Trophoblast cell (in vitro differentiated cells and primary cell): Measurements from ENCODE around the gene AP2A2.

ENCODE experiments used
- DNase-seq, 2 donors: peaks; one replicate each; pipeline ENCODE4 v3.0.0-alpha.2; 2016
- H2AFZ ChIP-seq: 2 replicates; pipeline ENCODE4 v1.6.1; 2013; ENCODE audit warnings: low read length, moderate library complexity, mild to moderate bottlenecking; ENCODE audit not compliant: insufficient read depth, poor library complexity
- H2AK5ac ChIP-seq: 2 replicates; pipeline ENCODE4 v1.6.1; 2013; ENCODE audit warnings: mild to moderate bottlenecking, low read length
- H2BK120ac ChIP-seq: 2 replicates; pipeline ENCODE4 v1.6.1; 2013; ENCODE audit warnings: low read length, mild to moderate bottlenecking, moderate library complexity; ENCODE audit not compliant: insufficient read depth, poor library complexity
- H2BK12ac ChIP-seq: 2 replicates; pipeline ENCODE4 v1.6.1; 2013; ENCODE audit warnings: mild to moderate bottlenecking, low read length, moderate library complexity
- H2BK5ac ChIP-seq: 2 replicates; pipeline ENCODE4 v1.6.1; 2013; ENCODE audit warnings: low read length, low read depth, moderate library complexity, mild to moderate bottlenecking; ENCODE audit not compliant: poor library complexity
- H3K14ac ChIP-seq: 2 replicates; pipeline ENCODE4 v1.6.1; 2013; ENCODE audit warnings: mild to moderate bottlenecking, low read length
- H3K18ac ChIP-seq: 2 replicates; pipeline ENCODE4 v1.6.1; 2013; ENCODE audit warnings: mild to moderate bottlenecking, low read length
- H3K23ac ChIP-seq: 2 replicates; pipeline ENCODE4 v1.6.1; 2013; ENCODE audit warnings: low read length
- H3K27ac ChIP-seq: 2 replicates; pipeline ENCODE4 v1.5.1; 2013; ENCODE audit warnings: low read depth, mild to moderate bottlenecking, inconsistent platforms, low read length, moderate library complexity
- H3K27me3 ChIP-seq: 2 replicates; pipeline ENCODE4 v1.6.1; 2013; ENCODE audit warnings: inconsistent platforms, mild to moderate bottlenecking, low read length, moderate library complexity; ENCODE audit not compliant: insufficient read depth
- H3K36me3 ChIP-seq, 2 experiments: 1 replicate in 1 of 2; 2 replicates in 1 of 2; pipeline ENCODE4 v1.6.1; 2013; ENCODE audit warnings: low read length in 2 of 2, mild to moderate bottlenecking in 2 of 2, moderate library complexity in 1 of 2; ENCODE audit not compliant: insufficient read depth in 2 of 2, control insufficient read depth in 1 of 2
- H3K4ac ChIP-seq: 2 replicates; pipeline ENCODE4 v1.6.1; 2013; ENCODE audit warnings: low read depth, mild to moderate bottlenecking, low read length, moderate library complexity
- H3K4me1 ChIP-seq, 2 experiments: 1 replicate in 1 of 2; 2 replicates in 1 of 2; pipeline ENCODE4 v1.6.1; 2013; ENCODE audit warnings: low read length in 2 of 2, mild to moderate bottlenecking in 2 of 2, moderate library complexity in 1 of 2; ENCODE audit not compliant: insufficient read depth in 2 of 2, control insufficient read depth in 1 of 2
- H3K4me2 ChIP-seq: 2 replicates; pipeline ENCODE4 v1.6.1; 2013; ENCODE audit warnings: inconsistent platforms, mild to moderate bottlenecking, low read length, moderate library complexity
- H3K4me3 ChIP-seq: 2 replicates; pipeline ENCODE4 v1.5.1; 2013; ENCODE audit warnings: mild to moderate bottlenecking, low read depth, low read length, inconsistent platforms
- H3K79me1 ChIP-seq: one replicate; pipeline ENCODE4 v1.6.1; 2013; ENCODE audit warnings: low read length
- H3K79me2 ChIP-seq: 2 replicates; pipeline ENCODE4 v1.6.1; 2013; ENCODE audit warnings: low read length, mild to moderate bottlenecking; ENCODE audit not compliant: control insufficient read depth, insufficient read depth, poor library complexity
- H3K9ac ChIP-seq: 2 replicates; pipeline ENCODE4 v1.6.1; 2013; ENCODE audit warnings: mild to moderate bottlenecking, low read length
- H3K9me3 ChIP-seq: 2 replicates; pipeline ENCODE4 v1.6.1; 2013; ENCODE audit warnings: low read depth, mild to moderate bottlenecking, control low read depth, inconsistent platforms, low read length; ENCODE audit not compliant: insufficient read depth
- H4K12ac ChIP-seq: 2 replicates; pipeline ENCODE4 v1.6.1; 2013; ENCODE audit warnings: low read depth, mild to moderate bottlenecking, low read length, moderate library complexity
- H4K8ac ChIP-seq: 2 replicates; pipeline ENCODE4 v1.6.1; 2013; ENCODE audit warnings: low read depth, mild to moderate bottlenecking, low read length, moderate library complexity
- H4K91ac ChIP-seq: one replicate; pipeline ENCODE4 v1.6.1; 2013; ENCODE audit warnings: low read depth, mild to moderate bottlenecking, low read length, moderate library complexity
- WGBS: extraction: QIAGEN DNeasy Blood & Tissue Kit; methylation state at CpG from one replicate; pipeline ENCODE4 v1.1.7; 2013; ENCODE audit warnings: missing lambda C conversion rate; ENCODE audit not compliant: insufficient read length, insufficient coverage; ENCODE audit errors: extremely low coverage; 5-methylcytosine and 5-hydroxymethylcytosine counted together

AP2A2 gene

DNA sequence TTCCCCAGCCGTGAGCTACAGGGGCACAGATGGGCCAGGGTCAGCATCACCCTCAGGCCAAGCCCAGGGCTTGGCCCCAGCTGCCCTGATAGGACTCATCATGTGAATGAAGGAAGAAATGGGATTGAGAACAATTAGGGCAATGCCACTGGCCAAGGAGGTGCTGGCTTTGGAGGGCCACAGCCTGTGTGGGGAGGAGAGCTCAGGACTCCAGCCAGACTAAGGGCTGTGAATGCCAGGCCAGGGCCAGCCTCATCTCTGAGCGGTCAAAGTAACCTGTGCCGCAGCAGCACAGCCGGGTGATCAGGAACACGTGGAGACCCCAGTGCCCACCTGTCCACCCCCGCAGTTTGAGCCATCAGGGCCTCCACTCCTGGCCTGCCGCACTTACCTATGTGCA lies 25.1 kb upstream of the AP2A2 start:
- no peak overlapping the region for H3K4me2 ChIP-seq
- H2BK120ac ChIP-seq, result no peak overlapping the region
- no peaks in the 10 kb centered on the region for H3K4me1 ChIP-seq
- H3K36me3 ChIP-seq, result peaks cover 67% of the 10 kb centered on the region in 2 experiments
- no peak overlapping the region for H3K14ac ChIP-seq
- H4K91ac ChIP-seq, result no peak overlapping the region
- no peaks in the 10 kb centered on the region for H3K27me3 ChIP-seq
- H3K4me3 ChIP-seq, result no peak overlapping the region
- H2AFZ ChIP-seq, result no peak overlapping the region
- no peak overlapping the region for H3K23ac ChIP-seq
- no peak overlapping the region for H3K4ac ChIP-seq
- H3K9me3 ChIP-seq, result peaks cover 2% of the 10 kb centered on the region
- H2BK5ac ChIP-seq, result no peak overlapping the region
- no peak for DNase-seq
- no peak overlapping the region for H3K9ac ChIP-seq
- no peaks in the 10 kb centered on the region for H3K79me1 ChIP-seq
- no peaks in the 10 kb centered on the region for H3K79me2 ChIP-seq
- no CpG with 5 or more reads among the region's 7 CpGs for WGBS
- no peak overlapping the region for H4K12ac ChIP-seq
- H3K18ac ChIP-seq, result no peak overlapping the region
- H2AK5ac ChIP-seq, result no peak overlapping the region
- H2BK12ac ChIP-seq, result no peak overlapping the region
- H3K27ac ChIP-seq, result no peak overlapping the region
- H4K8ac ChIP-seq, result no peak overlapping the region

DNA sequence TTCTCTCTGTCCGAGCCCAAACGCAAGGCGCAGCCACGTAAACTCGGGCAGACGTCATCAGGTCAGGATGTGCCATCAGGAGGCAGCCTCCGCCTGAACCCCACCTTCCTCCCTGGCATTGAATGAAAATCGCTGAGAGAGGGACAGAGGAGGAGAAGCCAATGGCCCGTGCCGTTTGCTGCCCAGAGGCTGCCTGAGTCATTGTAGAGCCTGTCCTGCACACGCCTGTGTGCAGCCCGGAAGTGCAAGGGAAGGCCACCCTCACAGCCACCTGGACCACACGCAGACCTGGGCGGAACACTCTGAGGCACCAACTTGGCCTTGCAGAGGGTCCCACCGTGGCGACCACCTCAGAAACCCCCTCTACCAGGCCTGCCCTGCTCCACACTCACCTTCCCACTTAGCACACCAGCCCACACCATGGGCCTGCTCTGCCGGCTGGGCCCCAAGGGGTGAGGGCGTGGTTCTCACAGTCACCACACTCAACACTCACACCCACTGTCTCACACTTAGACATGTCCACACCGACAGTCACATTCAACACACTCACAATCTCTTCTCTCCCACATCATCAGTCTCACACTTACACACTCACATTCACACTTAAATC lies 24.1 kb upstream of the AP2A2 start:
- H2BK120ac ChIP-seq, result no peak overlapping the region
- no peak overlapping the region for H2AFZ ChIP-seq
- H3K79me2 ChIP-seq, result no peaks in the 10 kb centered on the region
- no peak overlapping the region for H4K91ac ChIP-seq
- H2BK12ac ChIP-seq, result no peak overlapping the region
- peaks cover 2% of the 10 kb centered on the region for H3K9me3 ChIP-seq
- DNase-seq, result no peak
- H3K79me1 ChIP-seq, result no peaks in the 10 kb centered on the region
- no peak overlapping the region for H2AK5ac ChIP-seq
- no peak overlapping the region for H2BK5ac ChIP-seq
- no peak overlapping the region for H4K12ac ChIP-seq
- H3K23ac ChIP-seq, result no peak overlapping the region
- H3K14ac ChIP-seq, result no peak overlapping the region
- no peak overlapping the region for H3K4ac ChIP-seq
- H3K27ac ChIP-seq, result no peak overlapping the region
- H3K4me1 ChIP-seq, result no peaks in the 10 kb centered on the region
- no peak overlapping the region for H3K18ac ChIP-seq
- WGBS, result no CpG with 5 or more reads among the region's 19 CpGs
- H3K4me3 ChIP-seq, result no peak overlapping the region
- H3K4me2 ChIP-seq, result no peak overlapping the region
- no peak overlapping the region for H3K9ac ChIP-seq
- no peaks in the 10 kb centered on the region for H3K27me3 ChIP-seq
- H3K36me3 ChIP-seq, result peaks cover 67 to 70% of the 10 kb centered on the region in 2 experiments
- H4K8ac ChIP-seq, result no peak overlapping the region

DNA sequence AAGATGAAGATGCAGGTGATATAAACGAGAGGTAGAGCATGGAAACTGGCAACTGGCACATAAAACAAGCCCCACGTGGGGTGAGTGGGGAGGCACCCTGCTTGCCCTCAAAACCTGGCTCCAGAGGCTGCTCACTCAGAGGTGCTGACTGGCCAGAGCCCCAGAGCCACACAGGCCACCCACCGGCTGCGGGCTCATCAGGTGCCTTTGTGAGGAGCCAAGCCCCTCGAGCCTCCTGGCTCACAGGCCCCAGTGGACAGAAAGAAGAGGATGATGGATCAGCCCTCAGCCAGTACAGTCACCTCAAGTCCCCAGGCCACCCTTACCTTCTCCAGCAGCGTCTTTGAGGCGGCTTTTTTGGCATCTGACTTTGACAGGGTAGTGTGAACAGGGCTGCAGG lies 21.3 kb upstream of the AP2A2 start:
- H3K23ac ChIP-seq, result no peak overlapping the region
- no peaks in the 10 kb centered on the region for H3K79me1 ChIP-seq
- H2AFZ ChIP-seq, result no peak overlapping the region
- H3K4me1 ChIP-seq, result peaks cover 0 to 1% of the 10 kb centered on the region in 2 experiments
- no peak overlapping the region for H3K18ac ChIP-seq
- H3K79me2 ChIP-seq, result no peaks in the 10 kb centered on the region
- no peak overlapping the region for H4K91ac ChIP-seq
- H2AK5ac ChIP-seq, result no peak overlapping the region
- no peaks in the 10 kb centered on the region for H3K27me3 ChIP-seq
- no peak overlapping the region for H3K4me2 ChIP-seq
- no peak overlapping the region for H3K14ac ChIP-seq
- no peak overlapping the region for H3K4ac ChIP-seq
- H2BK120ac ChIP-seq, result no peak overlapping the region
- no peak overlapping the region for H3K4me3 ChIP-seq
- peaks cover 58 to 62% of the 10 kb centered on the region in 2 experiments for H3K36me3 ChIP-seq
- no CpG with 5 or more reads among the region's 7 CpGs for WGBS
- H3K27ac ChIP-seq, result no peak overlapping the region
- peaks cover 2% of the 10 kb centered on the region for H3K9me3 ChIP-seq
- no peak overlapping the region for H4K8ac ChIP-seq
- H2BK12ac ChIP-seq, result no peak overlapping the region
- H2BK5ac ChIP-seq, result no peak overlapping the region
- no peak for DNase-seq
- no peak overlapping the region for H4K12ac ChIP-seq
- H3K9ac ChIP-seq, result no peak overlapping the region

DNA sequence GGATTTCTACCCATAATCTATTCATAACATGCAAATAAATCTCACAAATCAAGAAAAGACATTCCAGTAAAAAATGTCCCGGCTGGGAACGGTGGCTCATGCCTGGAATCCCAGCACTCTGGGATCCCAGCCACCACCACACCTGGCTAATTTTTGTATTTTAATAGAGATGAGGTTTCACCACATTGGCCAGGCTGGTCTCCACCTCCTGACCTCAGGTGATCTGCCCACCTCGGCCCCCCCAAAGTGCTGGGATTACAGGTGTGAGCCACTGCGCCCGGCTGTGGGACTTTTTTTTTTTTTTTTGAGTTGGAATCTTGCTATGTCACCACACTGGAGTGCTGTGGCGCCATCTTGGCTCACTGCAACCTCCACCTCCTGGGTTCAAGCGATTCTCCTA lies 19.7 kb upstream of the AP2A2 start:
- Histone ChIP-seq H3K36me3 (peaks cover 42 to 46% of the 10 kb centered on the region in 2 experiments), H4K91ac (no peak overlapping the region), H2BK5ac (no peak overlapping the region), H3K79me1 (peaks cover 6% of the 10 kb centered on the region), H3K4ac (no peak overlapping the region), H4K12ac (no peak overlapping the region), H2BK120ac (no peak overlapping the region), H3K23ac (no peak overlapping the region), H3K27me3 (no peaks in the 10 kb centered on the region), H3K4me2 (no peak overlapping the region), H3K9ac (no peak overlapping the region), H3K14ac (no peak overlapping the region), H3K9me3 (no peaks in the 10 kb centered on the region), H3K4me1 (peaks cover 0 to 4% of the 10 kb centered on the region in 2 experiments), H2AFZ (no peak overlapping the region), H4K8ac (no peak overlapping the region), H2BK12ac (no peak overlapping the region), H2AK5ac (no peak overlapping the region), H3K79me2 (peaks cover 6% of the 10 kb centered on the region), H3K18ac (no peak overlapping the region), H3K27ac (no peak overlapping the region), H3K4me3 (no peak overlapping the region)
- no CpG with 5 or more reads among the region's 7 CpGs for WGBS
- DNase-seq, result no peak
